Measurements from ENCODE around the gene EID2.

- TF ChIP-seq GATA2 (IDR thresholded peaks at IDR 0.05; ENCODE audit: low read depth, low read length) (0 out of 2 replicates have a peak, but pooled peaks have one; percentile 5), GATA3 (IDR thresholded peaks at IDR 0.05; ENCODE audit: low read depth, low read length) (no peak)
These were observed 7.5 kb downstream of the EID2 start, which contains the start of gene EID2B for GRCh38 chr19:39532233-39533002.
